GM12878 (cell line): Measurements from ENCODE around the gene NEMP2. TPM values are rescaled to one million over a fixed set of nuclear protein-coding genes. Genes with fewer than 3 reads are reported as not detected.

Source experiments
- ATAC-seq: fragments of 200-7000 bp; cut with Tn5 transposase; 3 replicates; pipeline ENCODE4 v1.9.1; 2020; ENCODE audit warnings: mild to moderate bottlenecking, moderate library complexity
- BruUV-seq: library from RNA; stranded (reverse); fragments of 400-500 nt; replicated peaks from 2 replicates; lab custom pipeline; 2021; lab: Mats Ljungman, UMichigan
- CTCF ChIA-PET: fragments of 300-600 bp; sonication (Branson Sonifier 250); formaldehyde crosslinking; extraction: SDS; loops from one replicate; lab custom pipeline; 2021; ENCODE audit warnings: inconsistent platforms; lab: Yijun Ruan, JAX
- POLR2A ChIA-PET: fragments of 350-600 bp; formaldehyde crosslinking; extraction: SDS; loops from one replicate; lab custom pipeline; 2021; ENCODE audit warnings: inconsistent platforms; lab: Charles Lee
- RAD21 ChIA-PET: fragments of 300-600 bp; sonication (Branson Sonifier 250); formaldehyde crosslinking; loops from one replicate; lab custom pipeline; 2023; ENCODE audit warnings: antibody characterized with exemption; ENCODE audit not compliant: unreplicated experiment; lab: Charles Lee
- SMC1A ChIA-PET: fragments of 300-600 bp; sonication (Branson Sonifier 250); formaldehyde crosslinking; loops from one replicate; lab custom pipeline; 2023; ENCODE audit not compliant: unreplicated experiment, uncharacterized antibody; lab: Charles Lee
- DNase-seq: peaks from one replicate; pipeline ENCODE4 v3.0.0-alpha.2; 2011; ENCODE audit warnings: low read depth, low spot score
- FAIRE-seq: peaks from 3 replicates; lab custom pipeline; 2011; peaks lifted over from hg19 to GRCh38; lab: Jason Lieb, UNC
- H2AFZ ChIP-seq: 2 replicates; pipeline ENCODE4 v1.6.0; 2011; ENCODE audit warnings: low read depth, low read length, control low read depth; ENCODE audit not compliant: control insufficient read depth
- H3K27ac ChIP-seq: 2 replicates; pipeline ENCODE4 v1.5.1; 2011; ENCODE audit warnings: control low read depth; ENCODE audit not compliant: control insufficient read depth, insufficient read depth
- H3K27me3 ChIP-seq, 2 experiments: replicated peaks in 1 of 2; 2 replicates each; pipeline versions ENCODE4 v1.6.0 to v1.6.1; 2011; ENCODE audit warnings: low read length in 1 of 2; ENCODE audit not compliant: control insufficient read depth in 2 of 2, insufficient read depth in 2 of 2
- H3K36me3 ChIP-seq, 2 experiments: 2 replicates each; pipeline ENCODE4 v1.5.1; 2011; ENCODE audit warnings: low read length in 1 of 2; ENCODE audit not compliant: control insufficient read depth in 2 of 2, insufficient read depth in 2 of 2
- H3K4me1 ChIP-seq: 2 replicates; pipeline ENCODE4 v1.6.1; 2011; ENCODE audit warnings: mild to moderate bottlenecking, low read length, moderate library complexity, mixed read lengths; ENCODE audit not compliant: control insufficient read depth, insufficient read depth
- H3K4me2 ChIP-seq: 2 replicates; pipeline ENCODE4 v1.6.0; 2011; ENCODE audit warnings: control low read depth; ENCODE audit not compliant: control insufficient read depth, insufficient read depth
- H3K4me3 ChIP-seq: fragments of 200-600 bp; sonication (generic); 2 replicates; pipeline ENCODE4 v1.5.1; 2016
- H3K79me2 ChIP-seq: 2 replicates; pipeline ENCODE4 v1.6.0; 2011; ENCODE audit warnings: low read length; ENCODE audit not compliant: control insufficient read depth, insufficient read depth
- H3K9ac ChIP-seq: 2 replicates; pipeline ENCODE4 v1.8.0; 2011; ENCODE audit warnings: low read length, control low read depth, mixed read lengths; ENCODE audit not compliant: control insufficient read depth, insufficient read depth
- H3K9me3 ChIP-seq: replicated peaks from 3 replicates; pipeline ENCODE4 v1.5.1; 2011; ENCODE audit warnings: mild to moderate bottlenecking, low read length; ENCODE audit not compliant: control insufficient read depth, insufficient read depth
- H4K20me1 ChIP-seq: 2 replicates; pipeline ENCODE4 v1.6.0; 2011; ENCODE audit not compliant: control insufficient read depth, insufficient read depth
- BRCA1 ChIP-seq: IDR thresholded peaks from 2 replicates; pipeline ENCODE4 v1.6.1; 2011; ENCODE audit warnings: low read depth, low read length, improper control_type of control experiment
- CUX1 ChIP-seq: IDR thresholded peaks from 2 replicates; pipeline ENCODE4 v1.6.1; 2012; ENCODE audit warnings: improper control_type of control experiment, low read depth, low read length; ENCODE audit not compliant: insufficient replicate concordance
- E2F4 ChIP-seq: IDR thresholded peaks from 2 replicates; pipeline ENCODE4 v1.6.1; 2012; ENCODE audit warnings: low read depth, low read length, improper control_type of control experiment
- NFIC ChIP-seq: IDR thresholded peaks from 2 replicates; pipeline ENCODE4 v1.6.1; 2012; ENCODE audit warnings: low read depth, mild to moderate bottlenecking, inconsistent platforms, low read length, moderate library complexity
- NKRF ChIP-seq: fragments of 450-650 bp; conservative IDR thresholded peaks from 2 replicates; pipeline ENCODE4 v1.6.1; 2017; ENCODE audit warnings: mild to moderate bottlenecking, moderate library complexity
- NR2F1 ChIP-seq: fragments of 450-650 bp; conservative IDR thresholded peaks from 2 replicates; pipeline ENCODE4 v1.6.1; 2017; ENCODE audit warnings: mild to moderate bottlenecking
- PBX3 ChIP-seq: IDR thresholded peaks from 2 replicates; pipeline ENCODE4 v1.6.1; 2011; ENCODE audit warnings: mild to moderate bottlenecking, low read depth, low read length, moderate library complexity; ENCODE audit not compliant: insufficient replicate concordance
- POU2F2 ChIP-seq: IDR thresholded peaks from 3 replicates; pipeline ENCODE4 v1.6.1; 2011; ENCODE audit warnings: low read depth, mild to moderate bottlenecking, low read length, borderline replicate concordance
- RB1 ChIP-seq: fragments of 450-650 bp; formaldehyde crosslinking; IDR thresholded peaks from 2 replicates; pipeline ENCODE4 v1.6.1; 2017; ENCODE audit warnings: mild to moderate bottlenecking, borderline replicate concordance
- SMC3 ChIP-seq: IDR thresholded peaks from 2 replicates; pipeline ENCODE4 v1.6.1; 2011; ENCODE audit warnings: low read length, improper control_type of control experiment, borderline replicate concordance
- SP1 ChIP-seq: IDR thresholded peaks from one replicate; pipeline ENCODE4 v1.6.1; 2011; ENCODE audit warnings: low read depth, low read length
- STAT3 ChIP-seq: IDR thresholded peaks from 2 replicates; pipeline ENCODE4 v1.6.1; 2011; ENCODE audit warnings: low read depth, low read length, improper control_type of control experiment
- TBL1XR1 ChIP-seq: IDR thresholded peaks from 2 replicates; pipeline ENCODE4 v1.6.1; 2012; ENCODE audit warnings: low read depth, low read length, improper control_type of control experiment
- ZNF274 ChIP-seq: IDR thresholded peaks from one replicate; pipeline ENCODE4 v1.8.0; 2011; ENCODE audit not compliant: insufficient read length, insufficient read depth
- WGBS: methylation state at CpG from one replicate; pipeline ENCODE4 v1.1.6; 2016; ENCODE audit warnings: low lambda C conversion rate; ENCODE audit not compliant: insufficient replicate concordance, insufficient coverage; ENCODE audit errors: missing lambda C conversion rate; 5-methylcytosine and 5-hydroxymethylcytosine counted together
- in situ Hi-C: fragments of 300-500 bp; cut with MboI; formaldehyde crosslinking; loops from 9 replicates; pipeline ENCODE4 v1.14.3; 2018; ENCODE audit warnings: mixed read lengths
- intact Hi-C: fragments of 100-400 bp; cut with micrococcal nuclease; formaldehyde crosslinking; loops from one replicate; pipeline ENCODE4 v1.14.2; 2022; ENCODE audit not compliant: unreplicated experiment
- polyA plus RNA-seq, 11 experiments: library from polyadenylated mRNA; depleted of rRNA in 4 of 11; unstranded in 6 of 11; stranded (reverse) in 5 of 11; fragments of >200 nt; fragmentation: Nextera tagmentation in 4 of 11; fragmentation: Illumina TruSeq in 1 of 11; extraction: Ambion mirVana in 4 of 11; extraction: Trizol in 1 of 11; gene quantifications; 1 replicate in 1 of 11; 2 replicates in 10 of 11; pipeline versions ENCODE4 v1.2.1 to v1.2.3, GENCODE V29; 2011 to 2016; ENCODE audit warnings: inconsistent platforms in 2 of 11, missing spikeins in 2 of 11, low read depth in 1 of 11
- total RNA-seq, 4 experiments: library from RNA; depleted of rRNA in 3 of 4; stranded (reverse); fragments of >200 nt in 3 of 4; fragmentation: Illumina TruSeq in 1 of 4; extraction: Trizol in 1 of 4; gene quantifications; 2 replicates each; pipeline versions ENCODE4 v1.2.1 to v1.2.3, GENCODE V29; 2013 to 2021

NEMP2 gene
- total and polyA plus RNA-seq, 10 of the 15 experiments (the other 5 are each of a cell fraction or from before 2014, with no cell fraction given), result 2.3 to 14.0 (median 8.1) TPM

GRCh38 chr2:190499273-190499672, 35.2 kb downstream of the NEMP2 start:
- ChIA-PET SMC1A (interaction anchor here (0.9 to 1.2 kb wide), 2 partner anchors 13 to 27 kb away, joined by 3 to 4 read pairs; no protein-coding TSS in a partner anchor), CTCF (no interaction called here), RAD21 (no interaction called here), POLR2A (no interaction called here)
- peaks cover 2 to 10% of the 10 kb centered on the region in 2 experiments; a peak in 3 of 4 replicates for H3K36me3 ChIP-seq
- WGBS, result 96% methylated on average over 1 of the region's 1 CpG
- H3K4me1 ChIP-seq, result no peaks in the 10 kb centered on the region
- no peaks in the 10 kb centered on the region for H3K27me3 ChIP-seq
- H2AFZ ChIP-seq, result no peak overlapping the region
- no peak overlapping the region for H3K4me2 ChIP-seq
- FAIRE-seq (no peak), DNase-seq (no peak), ATAC-seq (no peak)
- no TSS peak for BruUV-seq
- no peak overlapping the region for H3K27ac ChIP-seq
- in situ Hi-C loops, result no loop called here
- no peaks in the 10 kb centered on the region for H4K20me1 ChIP-seq
- TF ChIP-seq NKRF (no peak), CUX1 (no peak), STAT3 (no peak), E2F4 (no peak), ZNF274 (no peak), RB1 (no peak), TBL1XR1 (no peak), SP1 (no peak), NFIC (no peak), BRCA1 (no peak), SMC3 (no peak), NR2F1 (no peak), POU2F2 (no peak), PBX3 (no peak)
- H3K4me3 ChIP-seq, result no peak overlapping the region
- H3K79me2 ChIP-seq, result no peaks in the 10 kb centered on the region
- H3K9ac ChIP-seq, result no peak overlapping the region
- no peaks in the 10 kb centered on the region for H3K9me3 ChIP-seq
- intact Hi-C loops, result no loop called here
